NCI-H774 (cell line): Measurements from ENCODE around the gene ODF2L.
A peak's percentile ranks its signal among the peaks of the same experiment; 100 is the strongest.

Source experiments
- DNase-seq: peaks from one replicate; lab custom pipeline; 2025; lab: John Stamatoyannopoulos, UW

The ODF2L gene

DNA sequence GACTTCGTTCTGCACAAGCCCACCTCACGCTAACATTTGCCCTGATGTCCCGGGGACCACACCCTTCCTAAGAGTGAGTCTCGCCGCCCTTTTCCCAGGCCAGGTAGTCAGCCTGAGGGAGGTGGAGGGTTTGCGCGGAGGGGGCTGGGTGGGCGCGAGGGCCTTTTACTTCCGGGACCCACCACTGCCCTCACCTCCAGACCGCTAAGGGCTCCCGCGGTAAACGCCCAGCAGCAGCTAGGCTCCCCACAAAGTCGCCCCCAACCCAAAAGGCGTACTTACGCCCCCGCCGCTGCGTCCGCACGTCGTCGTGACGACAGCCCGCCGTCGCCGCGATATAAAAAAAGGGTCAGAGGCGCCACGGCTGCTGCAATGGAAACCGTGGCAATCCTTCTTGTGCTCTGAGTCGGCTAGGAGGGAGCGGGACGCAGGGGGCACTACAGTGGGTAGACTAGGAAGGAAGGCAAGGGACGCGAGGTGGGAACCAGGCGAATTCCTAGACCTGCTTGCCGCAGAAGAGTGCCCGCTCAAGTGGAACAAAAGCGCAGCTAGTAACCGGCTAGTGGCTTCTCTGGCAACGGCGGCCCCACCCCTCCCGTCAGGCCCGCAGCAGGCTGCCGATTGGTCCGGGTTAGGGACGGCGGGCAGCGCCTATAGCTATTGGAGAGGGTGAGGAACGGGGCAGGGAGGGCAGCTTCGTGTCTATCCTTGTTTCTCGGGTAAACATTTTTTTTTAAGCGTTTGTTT is at the start of gene ODF2L:
ODF2L (minus strand) TSS at position 573 of the 747 bp plus-strand sequence. CDS start 9,296 bp downstream, outside the sequence.
- peak; percentile 78 for DNase-seq

GRCh38 chr1:86445919-86446318 is 49.8 kb upstream of the ODF2L start:
- no peak for DNase-seq

DNA sequence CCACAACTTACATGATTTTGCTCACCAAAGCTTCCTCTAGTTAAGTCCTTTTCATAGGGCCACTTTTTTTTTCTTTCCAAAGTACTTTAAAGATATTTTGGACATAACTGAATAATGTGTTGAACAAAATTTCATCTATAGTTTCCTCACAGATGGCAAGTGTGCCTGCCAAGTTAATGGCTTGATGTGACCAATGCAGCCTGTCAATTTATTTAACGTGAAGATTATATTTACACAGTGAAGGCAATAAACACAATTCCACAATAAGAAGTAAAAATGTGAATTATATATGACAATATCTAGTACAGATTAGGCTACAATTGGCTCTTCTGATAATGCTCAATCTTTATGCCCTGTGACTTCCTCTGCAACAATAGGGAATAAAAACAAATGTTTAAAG is 45.9 kb upstream of the ODF2L start:
- DNase-seq: no peak

GRCh38 chr1:86441581-86441980 is 45.5 kb upstream of the ODF2L start:
- DNase-seq: no peak

DNA sequence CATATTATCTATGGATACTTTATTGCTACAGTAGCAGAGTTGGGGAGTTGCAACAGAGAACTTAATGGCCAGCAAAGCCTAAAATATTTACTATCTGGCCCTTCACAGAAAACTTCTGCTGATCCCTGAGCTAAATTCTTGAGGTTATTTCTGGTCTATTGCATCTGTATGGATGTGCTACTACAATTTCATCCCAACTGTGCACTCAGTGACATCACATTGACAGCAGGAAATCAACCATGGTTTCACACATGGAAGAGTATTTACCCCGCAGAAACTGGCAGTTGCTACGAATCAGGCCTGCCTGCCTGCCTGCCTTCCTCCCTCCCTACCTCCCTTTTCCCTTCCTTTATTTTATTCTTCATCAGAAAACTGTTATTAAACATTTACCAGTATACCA is 39.9 kb upstream of the ODF2L start:
- DNase-seq: no peak

- no peak for DNase-seq
Observed at GRCh38 chr1:86435327-86435726, 39.2 kb upstream of the ODF2L start.

GRCh38 chr1:86434059-86434458 is 37.9 kb upstream of the ODF2L start:
- no peak for DNase-seq

DNA sequence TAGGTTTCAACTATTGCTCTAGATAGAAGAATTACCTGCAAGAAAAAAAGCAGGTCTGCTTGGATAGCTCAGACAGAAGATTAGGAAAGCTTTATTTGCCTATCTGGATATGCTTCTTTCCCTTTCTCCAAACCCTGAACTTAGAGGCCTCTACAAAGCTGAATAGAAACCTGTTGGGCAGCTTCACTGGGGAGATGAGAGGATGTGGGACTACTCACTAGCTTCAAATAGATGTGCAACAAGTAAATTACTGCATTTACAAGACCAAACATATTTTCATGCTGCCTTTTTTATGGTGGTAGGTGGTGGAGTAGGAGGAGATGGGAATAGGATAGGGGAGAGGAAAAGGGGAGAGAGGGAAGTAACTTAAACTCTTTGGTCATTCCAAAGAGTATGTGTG is 34.3 kb upstream of the ODF2L start:
- DNase-seq: no peak

GRCh38 chr1:86429835-86430234 is 33.7 kb upstream of the ODF2L start:
- DNase-seq: no peak

- DNase-seq: no peak
Observed at GRCh38 chr1:86429122-86429725, 33.1 kb upstream of the ODF2L start.

- no peak for DNase-seq
Observed at GRCh38 chr1:86423873-86424272, 27.8 kb upstream of the ODF2L start, which contains the start of gene CLCA2. TSS of gene CLCA2 (plus strand) at chr1:86424171. CDS start at chr1:86424248, 77 bp downstream.

DNA sequence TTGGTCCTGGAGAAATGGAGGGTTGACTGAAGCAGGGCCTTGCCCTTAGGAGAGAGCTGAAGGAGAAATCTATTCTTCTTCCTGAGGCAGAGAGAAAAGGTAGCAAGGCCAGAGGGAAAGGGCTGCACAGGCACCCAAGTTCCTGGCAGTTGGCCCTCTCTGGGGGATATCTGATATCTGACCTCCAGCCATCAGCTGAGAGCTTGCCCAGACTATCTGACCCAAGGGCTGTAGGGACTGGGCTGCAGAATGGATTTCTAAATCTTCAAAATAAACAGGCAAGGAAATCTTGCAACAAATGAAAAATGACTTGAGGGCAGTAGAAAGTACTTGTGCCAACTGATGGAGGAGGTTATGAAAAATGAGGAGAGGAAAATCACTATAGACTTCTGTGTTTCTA is 27.4 kb upstream of the ODF2L start:
- no peak for DNase-seq

DNA sequence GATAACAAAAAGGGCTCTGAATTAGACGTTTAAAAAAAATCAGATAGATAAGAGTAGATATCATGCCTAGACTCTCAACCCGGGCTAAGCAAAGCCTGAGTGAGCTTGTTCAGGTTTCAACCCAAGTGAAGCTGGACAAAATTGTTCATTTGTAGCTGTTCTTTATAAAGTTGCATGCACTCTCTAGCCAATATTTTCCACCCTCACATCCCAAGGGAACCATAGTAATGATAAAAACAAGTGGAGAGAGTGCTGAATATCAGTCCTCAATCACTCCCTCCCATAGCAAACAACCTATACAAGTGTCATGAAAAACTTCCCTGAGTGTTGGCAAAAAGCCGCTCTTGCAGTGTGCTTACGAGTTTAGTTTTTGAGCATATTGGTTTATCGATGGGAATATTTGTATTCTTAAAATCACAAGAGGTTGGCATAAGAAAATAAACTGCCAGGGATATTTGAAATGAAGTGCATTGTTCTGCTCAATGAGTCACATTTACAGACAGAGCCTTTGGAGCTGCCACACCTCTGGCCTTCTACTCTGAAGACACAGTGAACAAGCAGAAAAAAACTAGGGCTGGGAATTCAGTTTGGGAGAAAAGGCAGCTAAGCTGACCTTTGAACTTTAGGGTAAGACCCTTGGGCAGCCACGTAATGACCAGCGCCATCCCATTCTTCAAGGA is 25.6 kb upstream of the ODF2L start:
- DNase-seq: no peak

GRCh38 chr1:86419277-86419903 is 23.3 kb upstream of the ODF2L start:
- DNase-seq: no peak

DNA sequence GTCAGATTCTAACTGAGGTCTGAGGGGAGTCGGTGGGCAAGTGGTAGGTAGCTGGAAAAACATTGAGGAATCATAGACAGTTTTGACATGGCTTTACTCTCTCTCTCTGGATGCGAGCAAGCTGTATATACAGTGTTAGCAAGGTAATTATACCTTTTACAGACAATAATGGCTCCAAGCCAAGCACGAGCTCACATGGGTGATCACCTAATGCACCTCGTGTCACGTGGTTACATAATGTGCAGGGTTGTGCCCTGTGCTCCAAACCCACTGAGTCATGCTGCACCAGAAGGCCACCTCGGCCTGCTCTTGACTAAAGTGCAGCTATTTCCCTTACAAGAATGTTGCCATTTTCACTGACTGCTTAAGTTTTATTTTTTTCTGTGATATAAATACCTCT is 20.2 kb upstream of the ODF2L start:
- peak; percentile 73 for DNase-seq

DNA sequence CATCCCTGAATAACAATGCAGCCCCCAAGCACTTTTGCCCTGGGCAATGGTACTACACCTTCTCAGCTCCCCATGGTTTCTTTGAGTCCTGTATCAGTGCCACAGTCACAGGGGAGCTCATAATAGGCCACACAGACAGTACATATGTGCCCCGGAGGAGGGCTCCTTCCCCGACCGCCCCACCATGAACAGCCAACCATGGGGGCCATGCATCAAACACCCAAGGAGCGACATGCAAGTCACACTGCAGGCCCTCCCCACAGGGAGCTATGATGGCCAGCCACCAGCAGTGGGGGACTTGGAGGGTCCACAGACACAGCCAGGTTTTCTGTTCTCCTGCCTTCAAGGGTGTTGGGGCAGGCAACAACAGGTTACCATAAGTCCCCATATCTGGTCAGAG is 14.8 kb upstream of the ODF2L start:
- DNase-seq: no peak

DNA sequence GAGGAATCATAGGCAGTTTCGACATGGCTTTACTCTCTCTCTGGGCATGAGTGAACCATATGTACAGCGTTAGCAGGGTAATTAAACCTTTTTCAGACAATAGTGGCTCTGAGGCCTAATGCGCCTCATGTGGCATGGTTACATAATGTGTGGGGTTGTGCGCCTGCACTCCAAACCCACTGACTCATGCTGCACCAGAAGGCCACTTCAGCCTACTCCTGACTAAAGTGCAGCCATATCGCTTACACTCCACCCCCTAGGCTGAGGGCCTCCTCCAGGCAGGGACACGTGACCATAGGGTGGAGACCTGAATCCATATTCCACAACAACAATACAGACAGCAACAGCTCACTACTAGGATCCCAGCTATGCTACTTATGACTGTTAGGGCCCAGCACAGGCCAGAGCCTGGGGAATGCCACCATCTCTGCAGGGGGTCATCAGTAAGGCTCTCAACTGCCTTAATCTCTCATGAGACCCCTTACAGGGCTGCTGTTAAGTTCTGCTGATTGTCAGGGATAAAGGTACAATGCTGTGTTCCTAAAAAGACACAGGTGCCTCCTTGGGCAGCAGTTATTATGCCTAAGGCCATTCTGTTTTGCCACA is 13.4 kb upstream of the ODF2L start:
- no peak for DNase-seq

DNA sequence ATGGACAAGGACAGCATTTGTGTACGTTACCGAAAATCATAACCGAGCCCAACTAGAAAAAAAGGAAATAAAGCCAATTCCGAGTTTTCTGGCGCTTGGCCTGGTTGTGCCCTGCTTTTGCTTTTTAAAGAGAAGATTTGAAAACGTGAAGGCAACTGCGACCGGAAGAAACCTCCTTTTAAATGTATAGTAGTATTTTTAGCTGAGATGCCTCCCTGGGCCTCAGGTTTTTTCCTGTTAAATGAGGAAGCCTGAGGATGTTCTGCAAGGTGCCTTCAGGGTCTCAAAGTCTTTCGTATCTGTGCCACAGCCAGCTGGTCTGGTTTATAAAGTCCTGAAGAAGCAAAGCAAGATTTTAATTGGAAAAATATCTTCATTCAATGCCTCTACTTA is 371 bp upstream of the ODF2L start:
- DNase-seq: no peak

DNA sequence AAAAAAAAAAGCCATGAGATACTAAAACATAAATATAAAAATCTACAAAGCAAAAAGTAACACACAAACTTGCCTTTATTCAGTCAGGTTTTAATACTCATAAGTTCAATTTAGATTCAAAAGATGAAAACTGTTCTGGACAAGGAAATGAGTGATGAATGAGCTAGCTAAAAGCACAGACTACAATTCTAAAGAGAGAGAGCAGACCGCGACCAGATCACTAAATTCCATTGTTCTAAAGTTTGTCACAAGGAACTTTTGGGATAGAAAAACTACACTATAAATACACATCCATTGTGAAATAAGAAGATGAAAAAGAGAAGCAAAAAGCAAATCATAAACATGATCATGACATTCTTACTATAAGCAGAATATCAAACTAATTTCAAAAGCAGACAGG is 1.7 kb downstream of the ODF2L start:
- no peak for DNase-seq

DNA sequence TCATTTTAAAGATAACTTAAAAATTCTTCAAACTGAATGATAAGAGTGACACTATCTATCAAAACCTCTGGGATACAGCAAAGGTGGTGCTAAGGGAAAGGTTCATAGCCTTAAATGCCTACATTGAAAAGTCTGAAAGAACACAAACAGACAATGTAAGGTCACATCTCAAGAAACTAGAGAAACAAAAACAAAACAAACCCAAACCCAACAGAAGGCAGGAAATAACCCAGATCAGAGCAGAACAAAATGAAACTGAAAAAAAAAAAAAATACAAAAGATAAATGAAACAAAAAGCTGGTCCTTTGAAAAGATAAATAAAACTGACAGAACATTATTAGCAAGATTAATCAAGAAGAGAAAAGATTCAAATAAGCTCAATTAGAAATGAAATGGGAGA is 6.8 kb downstream of the ODF2L start:
- no peak for DNase-seq

DNA sequence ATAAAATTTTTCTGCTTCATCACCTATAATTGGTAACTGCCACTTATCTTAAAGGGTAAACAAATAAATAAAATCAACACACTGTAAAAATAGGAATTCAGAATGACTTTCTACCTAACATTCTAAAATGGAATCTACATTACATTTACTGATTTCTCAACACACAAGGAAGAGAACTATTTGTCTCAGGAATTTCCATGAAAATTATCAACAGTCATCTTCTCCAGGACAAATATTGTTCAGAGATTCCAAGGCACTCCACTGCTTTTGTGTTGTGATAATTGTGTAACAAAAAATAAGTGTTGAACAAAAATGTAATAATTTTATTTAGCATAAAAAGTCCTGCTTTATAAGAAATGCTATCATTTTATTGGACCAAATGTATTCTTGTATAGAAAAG is 7.3 kb downstream of the ODF2L start:
- DNase-seq: no peak

DNA sequence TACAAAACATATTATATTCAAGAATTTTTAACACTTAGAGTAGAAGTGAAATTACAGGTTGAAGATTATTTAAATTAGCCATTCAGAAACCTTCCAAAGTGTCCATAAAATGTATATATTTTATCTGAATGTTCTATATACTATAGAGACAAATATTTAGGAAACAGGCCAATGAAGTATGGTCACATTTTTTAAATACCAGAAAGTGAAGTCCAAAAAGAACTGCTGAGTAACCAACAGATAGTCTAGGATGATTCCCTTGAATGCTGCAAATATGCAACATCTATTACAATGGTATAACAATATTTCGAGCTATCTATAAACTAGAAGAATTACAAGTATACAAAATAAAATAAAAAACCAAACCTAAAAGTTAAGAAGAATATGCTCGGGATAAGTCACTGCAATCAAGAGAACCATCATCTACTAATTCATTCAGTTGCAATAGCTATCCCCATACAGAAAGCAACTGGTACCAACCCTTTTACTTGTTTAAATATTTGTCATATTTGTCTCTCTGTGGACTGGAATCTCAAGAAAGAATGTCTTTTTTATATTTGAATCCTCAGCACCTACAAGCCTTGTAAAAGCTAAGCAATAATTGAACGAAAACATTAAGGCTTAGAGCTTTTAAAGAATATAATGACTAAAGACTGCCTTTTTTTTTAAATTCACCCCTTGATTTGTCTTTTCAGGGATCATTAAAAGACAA is 8.1 kb downstream of the ODF2L start:
- no peak for DNase-seq
